Measurements from ENCODE around the gene LCN6.
A peak's percentile ranks its signal among the peaks of the same experiment; 100 is the strongest.

The LCN6 gene

DNA sequence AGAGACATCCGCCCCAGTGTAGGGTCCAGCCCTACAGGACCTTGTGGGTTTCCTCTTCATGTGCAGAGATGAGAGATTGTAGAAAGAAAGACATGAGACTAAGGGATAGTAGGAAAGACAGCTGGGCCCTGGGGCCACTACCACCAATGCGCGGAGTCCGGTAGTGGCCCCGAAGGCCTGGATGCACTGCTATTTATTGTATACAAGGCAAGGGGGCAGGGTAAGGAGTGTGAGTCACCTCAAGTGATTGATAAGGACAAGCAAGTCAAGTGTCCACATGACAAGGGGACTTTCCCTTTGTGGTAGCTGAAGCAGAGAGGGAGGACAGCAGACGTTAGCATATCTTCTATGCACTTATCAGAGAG, 36.7 kb upstream of the LCN6 start:
- peak overlapping the region; percentile 53 for H3K27ac ChIP-seq
- no peak for TF ChIP-seq CTCF (conservative IDR thresholded peaks at IDR 0.05)

DNA sequence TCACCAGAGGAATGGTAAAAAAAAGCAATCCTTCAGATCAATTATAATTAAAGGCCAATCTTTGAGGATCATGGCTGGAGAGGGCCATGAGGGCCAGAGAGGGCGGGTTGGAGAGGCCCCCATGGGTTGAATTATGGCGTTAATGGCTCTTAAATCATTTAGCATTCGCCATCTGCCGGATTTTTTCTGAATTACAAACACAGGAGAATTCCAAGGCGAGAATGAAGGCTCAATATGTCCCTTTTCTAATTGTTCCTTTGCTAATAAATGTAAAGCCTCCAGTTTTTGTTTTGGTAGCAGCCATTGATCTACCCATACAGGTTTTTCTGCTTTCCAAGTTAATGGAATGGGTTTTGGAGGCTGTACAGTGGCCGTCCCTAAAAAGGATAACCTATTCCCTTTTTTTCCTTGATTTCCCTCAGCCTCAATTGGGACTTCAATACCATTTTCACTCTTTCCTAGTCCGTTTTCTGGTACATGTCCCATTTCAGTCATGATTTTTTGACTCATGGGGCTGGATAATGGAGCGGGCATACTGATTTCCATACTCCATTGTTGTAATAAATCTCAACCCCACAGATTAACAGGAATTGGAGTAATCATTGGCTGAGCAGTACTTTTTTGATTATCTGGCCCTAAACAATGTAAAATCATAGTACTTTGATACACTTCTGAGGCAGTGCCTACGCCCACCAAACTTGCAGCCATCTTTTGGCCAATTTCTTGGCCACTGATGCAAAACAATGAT, 36.1 kb upstream of the LCN6 start:
- H3K27ac ChIP-seq, result peak overlapping the region; percentile 53
- TF ChIP-seq CTCF (conservative IDR thresholded peaks at IDR 0.05), result peak; percentile 76

GRCh38 chr9:136782452-136782851, 34.1 kb upstream of the LCN6 start:
- no peak for TF ChIP-seq CTCF (conservative IDR thresholded peaks at IDR 0.05)
- H3K27ac ChIP-seq, result peak overlapping the region; percentile 53

GRCh38 chr9:136779808-136780207, 31.5 kb upstream of the LCN6 start:
- H3K27ac ChIP-seq, result peak overlapping the region; percentile 59
- 0 out of 2 replicates have a peak, but pooled peaks have one; percentile 22 for TF ChIP-seq CTCF (conservative IDR thresholded peaks at IDR 0.05)

DNA sequence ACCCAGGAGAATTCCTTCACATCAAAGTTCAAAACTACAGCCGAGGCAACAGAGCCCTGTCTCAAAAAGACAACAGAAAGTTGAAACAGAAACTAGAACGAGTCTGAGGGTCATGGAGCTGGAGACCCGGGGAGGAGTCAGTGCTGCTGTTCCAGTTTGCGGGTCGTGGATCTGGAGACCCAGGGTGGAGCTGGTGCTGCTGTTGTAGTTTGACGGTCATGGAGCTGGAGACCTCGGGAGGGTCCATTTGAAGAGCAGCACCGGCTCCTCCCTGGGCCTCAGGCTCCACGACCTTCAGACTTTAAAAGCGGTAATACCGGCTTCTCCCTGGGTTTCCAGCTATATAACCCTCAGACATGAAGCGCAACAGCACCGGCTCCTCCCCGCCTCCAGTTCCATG, 29.0 kb upstream of the LCN6 start:
- H3K27ac ChIP-seq, result no peak overlapping the region
- no peak for TF ChIP-seq CTCF (conservative IDR thresholded peaks at IDR 0.05)

GRCh38 chr9:136776947-136777346, 28.6 kb upstream of the LCN6 start:
- no peak for TF ChIP-seq CTCF (conservative IDR thresholded peaks at IDR 0.05)
- no peak overlapping the region for H3K27ac ChIP-seq

- H3K27ac ChIP-seq, result no peak overlapping the region
- TF ChIP-seq CTCF (conservative IDR thresholded peaks at IDR 0.05), result no peak
These were observed 26.9 kb upstream of the LCN6 start for GRCh38 chr9:136775191-136775590.

Measured in VCaP (cell line).